GM18858 (cell line): ENCODE data around the gene ALDOB.
"Not testable (repeated sequence)": the region's sequence is repeated elsewhere in the genome, so short reads cannot be mapped to it uniquely, and the experiment has no call there.

Source experiments
- ATAC-seq: cut with Tn5 transposase; IDR thresholded peaks from one replicate; pipeline ENCODE4 v1.9.1; 2021; ENCODE audit not compliant: unreplicated experiment

ALDOB gene

GRCh38 chr9:101388507-101388993 lies 47.0 kb downstream of the ALDOB start:
- ATAC-seq: no peak

- ATAC-seq: peak; percentile 48
Measured at GRCh38 chr9:101387871-101388506, 47.6 kb downstream of the ALDOB start.

GRCh38 chr9:101384873-101385536 lies 50.6 kb downstream of the ALDOB start, which contains the start of gene BAAT:
BAAT (minus strand) TSS chr9:101385006; CDS start chr9:101371404, 13,602 bp downstream.
- ATAC-seq: not testable (repeated sequence)

- no peak for ATAC-seq
Measured at GRCh38 chr9:101383361-101383760, 52.2 kb downstream of the ALDOB start.

GRCh38 chr9:101381833-101382342 lies 53.7 kb downstream of the ALDOB start:
- ATAC-seq: no peak

GRCh38 chr9:101381118-101381517 lies 54.5 kb downstream of the ALDOB start:
- ATAC-seq: no peak

- no peak for ATAC-seq
Measured at GRCh38 chr9:101380295-101380694, 55.3 kb downstream of the ALDOB start.

GRCh38 chr9:101376111-101376848 lies 59.3 kb downstream of the ALDOB start:
- ATAC-seq: no peak

GRCh38 chr9:101375546-101375945 lies 60.0 kb downstream of the ALDOB start:
- ATAC-seq: no peak

- ATAC-seq: no peak
Measured at GRCh38 chr9:101372327-101373118, 63.1 kb downstream of the ALDOB start.

GRCh38 chr9:101371813-101372212 lies 63.8 kb downstream of the ALDOB start:
- no peak for ATAC-seq
